ENCODE data around the gene CCDC86.

The CCDC86 gene

DNA sequence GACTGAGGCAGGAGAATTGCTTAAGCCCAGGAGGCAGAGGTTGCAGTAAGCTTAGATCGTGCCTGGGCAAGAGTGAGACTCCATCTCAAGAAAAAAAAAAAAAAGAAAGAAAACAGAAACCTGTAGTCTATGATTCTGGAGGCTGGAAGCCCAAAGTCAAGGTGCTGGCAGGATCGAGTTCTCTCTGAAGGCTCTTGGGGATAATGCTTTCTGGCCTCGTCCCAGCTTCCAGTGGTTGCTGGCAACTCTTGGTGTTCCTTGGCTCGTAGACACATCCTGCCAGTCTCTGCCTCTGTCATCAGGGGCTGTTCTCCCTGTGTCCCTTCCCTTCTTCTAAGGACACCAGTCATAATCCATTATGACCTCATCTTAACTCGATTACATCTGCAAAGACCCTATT, 16.8 kb upstream of the CCDC86 start:
- Histone ChIP-seq H3K27me3 (ENCODE audit: control insufficient read depth, low read length) (peaks cover 5% of the 10 kb centered on the region; the same call in 1 of the 2 replicates), H3K79me2 (ENCODE audit: control insufficient read depth, low read length) (no peaks in the 10 kb centered on the region), H3K36me3 (ENCODE audit: control insufficient read depth, low read length) (no peaks in the 10 kb centered on the region), H3K9me2 (replicated peaks; ENCODE audit: control insufficient read depth, low read length) (no peaks in the 10 kb centered on the region), H3F3A (ENCODE audit: control insufficient read depth, insufficient read depth) (no peaks in the 10 kb centered on the region), H3K27ac (ENCODE audit: low read depth, low read length) (no peak overlapping the region), H3K4me3 (ENCODE audit: low read length) (no peak overlapping the region), H3K4me1 (ENCODE audit: control insufficient read depth, low read length) (no peaks in the 10 kb centered on the region), H3K9me3 (ENCODE audit: control insufficient read depth, insufficient read depth, low read length) (no peaks in the 10 kb centered on the region), H4K20me1 (ENCODE audit: control insufficient read depth, insufficient read depth, low read depth, low read length) (no peaks in the 10 kb centered on the region), H3K4me2 (ENCODE audit: low read length) (no peak overlapping the region)
- TF ChIP-seq EZH2phosphoT487 (IDR thresholded peaks at IDR 0.05; ENCODE audit: borderline replicate concordance, low read length), result no peak
- TF ChIP-seq, protein P1, sequence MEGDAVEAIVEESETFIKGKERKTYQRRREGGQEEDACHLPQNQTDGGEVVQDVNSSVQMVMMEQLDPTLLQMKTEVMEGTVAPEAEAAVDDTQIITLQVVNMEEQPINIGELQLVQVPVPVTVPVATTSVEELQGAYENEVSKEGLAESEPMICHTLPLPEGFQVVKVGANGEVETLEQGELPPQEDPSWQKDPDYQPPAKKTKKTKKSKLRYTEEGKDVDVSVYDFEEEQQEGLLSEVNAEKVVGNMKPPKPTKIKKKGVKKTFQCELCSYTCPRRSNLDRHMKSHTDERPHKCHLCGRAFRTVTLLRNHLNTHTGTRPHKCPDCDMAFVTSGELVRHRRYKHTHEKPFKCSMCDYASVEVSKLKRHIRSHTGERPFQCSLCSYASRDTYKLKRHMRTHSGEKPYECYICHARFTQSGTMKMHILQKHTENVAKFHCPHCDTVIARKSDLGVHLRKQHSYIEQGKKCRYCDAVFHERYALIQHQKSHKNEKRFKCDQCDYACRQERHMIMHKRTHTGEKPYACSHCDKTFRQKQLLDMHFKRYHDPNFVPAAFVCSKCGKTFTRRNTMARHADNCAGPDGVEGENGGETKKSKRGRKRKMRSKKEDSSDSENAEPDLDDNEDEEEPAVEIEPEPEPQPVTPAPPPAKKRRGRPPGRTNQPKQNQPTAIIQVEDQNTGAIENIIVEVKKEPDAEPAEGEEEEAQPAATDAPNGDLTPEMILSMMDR (IDR thresholded peaks at IDR 0.05; ENCODE audit: low read depth, low read length, poor library complexity, severe bottlenecking), result no peak

DNA sequence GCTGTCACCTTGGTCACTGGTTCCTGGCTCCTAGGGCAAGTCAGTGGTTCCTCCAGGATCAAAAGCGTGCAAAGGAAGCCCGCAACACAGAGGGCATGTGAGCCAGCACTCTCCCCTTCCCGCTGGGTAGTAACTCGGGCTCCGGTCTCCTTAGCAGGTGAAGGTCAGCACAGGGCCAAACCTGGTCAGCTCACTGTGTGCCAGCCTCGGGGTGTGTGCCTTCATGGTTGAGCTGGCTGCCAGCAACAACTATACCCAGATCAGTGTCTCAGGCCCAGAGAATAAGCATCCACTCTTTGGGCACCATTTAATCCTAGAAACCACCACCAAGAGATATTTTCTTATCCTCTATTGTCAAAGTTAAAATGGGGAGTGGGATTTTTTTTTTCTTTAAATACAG, 16.1 kb upstream of the CCDC86 start:
- Histone ChIP-seq H3F3A (ENCODE audit: control insufficient read depth, insufficient read depth) (no peaks in the 10 kb centered on the region), H3K4me2 (ENCODE audit: low read length) (no peak overlapping the region)
- TF ChIP-seq, protein P1 (IDR thresholded peaks at IDR 0.05; ENCODE audit: low read depth, low read length, poor library complexity, severe bottlenecking), result no peak
- TF ChIP-seq EZH2phosphoT487 (IDR thresholded peaks at IDR 0.05; ENCODE audit: borderline replicate concordance, low read length), result no peak

DNA sequence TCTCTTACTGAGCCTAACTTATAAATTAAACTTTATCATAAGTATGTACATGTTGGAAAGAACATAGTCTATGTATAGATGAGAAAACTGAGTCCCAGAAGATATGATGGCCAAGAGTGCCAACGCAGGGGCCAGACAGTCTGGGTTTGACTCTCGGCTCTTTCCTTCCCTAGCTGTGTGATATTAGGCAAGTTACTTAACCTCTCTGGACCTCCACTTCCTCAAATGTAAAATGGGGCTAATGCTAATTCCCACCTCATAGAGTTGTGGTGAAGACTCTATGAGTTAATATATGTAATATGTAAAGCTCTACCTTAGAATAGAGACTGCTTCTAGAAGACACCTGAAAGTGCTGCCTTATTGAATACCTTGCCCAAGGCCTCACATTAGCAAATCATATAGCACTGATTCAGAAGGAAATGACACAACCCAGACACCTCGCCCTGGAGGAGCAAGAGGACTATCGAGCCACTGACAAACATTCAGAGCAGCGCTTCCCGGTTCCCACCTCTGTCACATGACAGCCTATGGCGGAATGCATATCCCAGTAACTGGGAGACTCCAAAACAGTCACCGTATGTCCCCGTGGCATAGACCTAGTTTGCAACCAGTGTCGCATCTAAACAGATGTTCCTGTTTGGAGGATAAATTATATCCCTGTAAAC, 11.3 kb upstream of the CCDC86 start:
- no peaks in the 10 kb centered on the region for H3K36me3 ChIP-seq (ENCODE audit: control insufficient read depth, low read length)
- H4K20me1 ChIP-seq (ENCODE audit: control insufficient read depth, insufficient read depth, low read depth, low read length), result no peaks in the 10 kb centered on the region
- H3K4me3 ChIP-seq (ENCODE audit: low read length), result peak overlapping the region; percentile 41; the same call in 1 of the 2 replicates
- TF ChIP-seq EZH2phosphoT487 (IDR thresholded peaks at IDR 0.05; ENCODE audit: borderline replicate concordance, low read length), result no peak
- TF ChIP-seq, protein P1 (IDR thresholded peaks at IDR 0.05; ENCODE audit: low read depth, low read length, poor library complexity, severe bottlenecking), result no peak
- peak overlapping the region; percentile 49 for H3K4me2 ChIP-seq (ENCODE audit: low read length)
- no peak overlapping the region for H3K27ac ChIP-seq (ENCODE audit: low read depth, low read length)
- 0 out of 2 replicates have a peak, but pooled peaks cover 2% of the 10 kb centered on the region for H3K27me3 ChIP-seq (ENCODE audit: control insufficient read depth, low read length)
- peaks cover 25% of the 10 kb centered on the region for H3K4me1 ChIP-seq (ENCODE audit: control insufficient read depth, low read length)
- no peaks in the 10 kb centered on the region for H3K9me2 ChIP-seq (replicated peaks; ENCODE audit: control insufficient read depth, low read length)
- no peaks in the 10 kb centered on the region for H3F3A ChIP-seq (ENCODE audit: control insufficient read depth, insufficient read depth)
- H3K79me2 ChIP-seq (ENCODE audit: control insufficient read depth, low read length), result no peaks in the 10 kb centered on the region
- no peaks in the 10 kb centered on the region for H3K9me3 ChIP-seq (ENCODE audit: control insufficient read depth, insufficient read depth, low read length)

More for the DNA sequence above, 16.1 kb upstream of the CCDC86 start:
- Histone ChIP-seq H3K9me2 (replicated peaks; ENCODE audit: control insufficient read depth, low read length) (no peaks in the 10 kb centered on the region), H3K4me1 (ENCODE audit: control insufficient read depth, low read length) (peaks cover 1% of the 10 kb centered on the region), H4K20me1 (ENCODE audit: control insufficient read depth, insufficient read depth, low read depth, low read length) (no peaks in the 10 kb centered on the region), H3K27me3 (ENCODE audit: control insufficient read depth, low read length) (peaks cover 5% of the 10 kb centered on the region; the same call in 1 of the 2 replicates), H3K36me3 (ENCODE audit: control insufficient read depth, low read length) (no peaks in the 10 kb centered on the region), H3K27ac (ENCODE audit: low read depth, low read length) (no peak overlapping the region), H3K4me3 (ENCODE audit: low read length) (no peak overlapping the region), H3K79me2 (ENCODE audit: control insufficient read depth, low read length) (no peaks in the 10 kb centered on the region), H3K9me3 (ENCODE audit: control insufficient read depth, insufficient read depth, low read length) (no peaks in the 10 kb centered on the region)

Measured in DOHH2 (cell line).